H9 (cell line): ENCODE measurements around the gene UNC5C. TPM values are rescaled to one million over a fixed set of nuclear protein-coding genes. Genes with fewer than 3 reads are reported as not detected.

Experiments used
- DNase-seq: peaks from one replicate; pipeline ENCODE4 v3.0.0-alpha.2; 2017
- H2AFZ ChIP-seq: one replicate; pipeline ENCODE4 v1.6.1; 2013; ENCODE audit warnings: mild to moderate bottlenecking, low read length, control low read depth, moderate library complexity
- H2AK5ac ChIP-seq: 2 replicates; pipeline ENCODE4 v1.6.1; 2013; ENCODE audit warnings: low read length, control low read depth, mixed read lengths; ENCODE audit not compliant: insufficient read length
- H2BK120ac ChIP-seq: one replicate; pipeline ENCODE4 v1.6.1; 2013; ENCODE audit warnings: low read depth, mild to moderate bottlenecking, low read length, control low read depth, inconsistent platforms; ENCODE audit not compliant: poor library complexity, severe bottlenecking
- H2BK12ac ChIP-seq: 2 replicates; pipeline ENCODE4 v1.6.1; 2013; ENCODE audit warnings: low read length, control low read depth, mixed read lengths, low read depth; ENCODE audit not compliant: insufficient read length
- H2BK15ac ChIP-seq: 2 replicates; pipeline ENCODE4 v1.6.1; 2013; ENCODE audit warnings: low read depth, low read length, control low read depth
- H2BK20ac ChIP-seq: one replicate; pipeline ENCODE4 v1.6.1; 2013; ENCODE audit warnings: low read depth, mild to moderate bottlenecking, low read length, control low read depth, inconsistent platforms; ENCODE audit not compliant: poor library complexity, severe bottlenecking
- H2BK5ac ChIP-seq: 2 replicates; pipeline ENCODE4 v1.6.1; 2013; ENCODE audit warnings: low read length, control low read depth, mixed read lengths; ENCODE audit not compliant: insufficient read length
- H3K14ac ChIP-seq: 2 replicates; pipeline ENCODE4 v1.6.1; 2013; ENCODE audit warnings: low read length, control low read depth; ENCODE audit not compliant: insufficient read depth
- H3K18ac ChIP-seq: 2 replicates; pipeline ENCODE4 v1.6.1; 2013; ENCODE audit warnings: low read depth, mild to moderate bottlenecking, mixed read lengths, low read length, control low read depth; ENCODE audit not compliant: insufficient read length
- H3K23ac ChIP-seq: 2 replicates; pipeline ENCODE4 v1.6.1; 2013; ENCODE audit warnings: low read length, control low read depth, mixed read lengths, low read depth; ENCODE audit not compliant: insufficient read length
- H3K23me2 ChIP-seq: 2 replicates; pipeline ENCODE4 v1.6.1; 2013; ENCODE audit warnings: low read depth, mild to moderate bottlenecking, mixed read lengths, low read length, control low read depth; ENCODE audit not compliant: insufficient read length, poor library complexity, severe bottlenecking
- H3K27ac ChIP-seq: 2 replicates; pipeline ENCODE4 v1.5.1; 2013; ENCODE audit warnings: low read length, control low read depth, mixed read lengths, low read depth; ENCODE audit not compliant: insufficient read length
- H3K27me3 ChIP-seq: 2 replicates; pipeline ENCODE4 v1.6.1; 2013; ENCODE audit warnings: low read length, control low read depth, inconsistent platforms; ENCODE audit not compliant: insufficient read depth
- H3K4ac ChIP-seq: 2 replicates; pipeline ENCODE4 v1.6.1; 2013; ENCODE audit warnings: low read depth, mild to moderate bottlenecking, control low read depth, inconsistent platforms, low read length, moderate library complexity
- H3K4me1 ChIP-seq: 2 replicates; pipeline ENCODE4 v1.6.1; 2013; ENCODE audit warnings: low read length, control low read depth, inconsistent platforms; ENCODE audit not compliant: insufficient read depth
- H3K4me2 ChIP-seq: 2 replicates; pipeline ENCODE4 v1.6.1; 2013; ENCODE audit warnings: low read length, control low read depth, mixed read lengths; ENCODE audit not compliant: insufficient read length, insufficient read depth
- H3K56ac ChIP-seq: 2 replicates; pipeline ENCODE4 v1.6.1; 2013; ENCODE audit warnings: low read depth, mild to moderate bottlenecking, mixed read lengths, low read length, control low read depth; ENCODE audit not compliant: insufficient read length
- H3K79me1 ChIP-seq: 2 replicates; pipeline ENCODE4 v1.6.1; 2013; ENCODE audit warnings: low read depth, mild to moderate bottlenecking, moderate library complexity, low read length, control low read depth, inconsistent platforms; ENCODE audit not compliant: insufficient read depth, poor library complexity, severe bottlenecking
- H3K79me2 ChIP-seq: 2 replicates; pipeline ENCODE4 v1.6.1; 2013; ENCODE audit warnings: low read length, control low read depth, inconsistent platforms; ENCODE audit not compliant: insufficient read depth
- H3K9ac ChIP-seq: 2 replicates; pipeline ENCODE4 v1.6.1; 2013; ENCODE audit warnings: low read length, control low read depth, mixed read lengths; ENCODE audit not compliant: insufficient read length; ENCODE audit errors: extremely low read depth
- H3K9me3 ChIP-seq: one replicate; pipeline ENCODE4 v1.6.1; 2013; ENCODE audit warnings: low read depth, low read length, inconsistent platforms; ENCODE audit not compliant: control insufficient read depth
- H3T11ph ChIP-seq: one replicate; pipeline ENCODE4 v1.6.1; 2013; ENCODE audit warnings: mild to moderate bottlenecking, low read length, control low read depth, inconsistent platforms
- H4K20me1 ChIP-seq: one replicate; pipeline ENCODE4 v1.6.1; 2013; ENCODE audit not compliant: control insufficient read depth, insufficient read length, insufficient read depth
- H4K5ac ChIP-seq: 2 replicates; pipeline ENCODE4 v1.6.1; 2013; ENCODE audit warnings: low read depth, mild to moderate bottlenecking, mixed read lengths, low read length, control low read depth; ENCODE audit not compliant: insufficient read length
- H4K8ac ChIP-seq: replicated peaks from 2 replicates; pipeline ENCODE4 v1.6.1; 2013; ENCODE audit warnings: low read length, control low read depth, mixed read lengths, low read depth; ENCODE audit not compliant: insufficient read length
- H4K91ac ChIP-seq: 2 replicates; pipeline ENCODE4 v1.6.1; 2013; ENCODE audit warnings: low read depth, mild to moderate bottlenecking, moderate library complexity, mixed read lengths, low read length, control low read depth; ENCODE audit not compliant: insufficient read length
- H3K27ac Mint-ChIP-seq, 3 experiments: 2 replicates in 2 of 3; 3 replicates in 1 of 3; pipeline ENCODE4 v1.8.0; 2020 to 2021; ENCODE audit warnings: mixed read lengths in 3 of 3, mild to moderate bottlenecking in 1 of 3, moderate library complexity in 1 of 3
- H3K27me3 Mint-ChIP-seq: 2 replicates; pipeline ENCODE4 v1.8.0; 2021; ENCODE audit warnings: low read depth, mild to moderate bottlenecking, moderate library complexity, mixed read lengths
- H3K36me3 Mint-ChIP-seq, 3 experiments: 2 replicates in 2 of 3; 3 replicates in 1 of 3; pipeline ENCODE4 v1.8.0; 2020 to 2021; ENCODE audit warnings: low read depth in 3 of 3, mixed read lengths in 3 of 3; ENCODE audit not compliant: insufficient read depth in 1 of 3
- H3K4me1 Mint-ChIP-seq, 2 experiments: 2 replicates each; pipeline ENCODE4 v1.8.0; 2020; ENCODE audit warnings: mixed read lengths in 2 of 2
- H3K4me3 Mint-ChIP-seq, 2 experiments: 2 replicates in 1 of 2; 3 replicates in 1 of 2; pipeline ENCODE4 v1.8.0; 2020 to 2021; ENCODE audit warnings: mild to moderate bottlenecking in 2 of 2, mixed read lengths in 2 of 2, moderate library complexity in 1 of 2
- H3K9me3 Mint-ChIP-seq, 2 experiments: 2 replicates in 1 of 2; 3 replicates in 1 of 2; pipeline ENCODE4 v1.8.0; 2020; ENCODE audit warnings: mild to moderate bottlenecking in 2 of 2, mixed read lengths in 2 of 2, moderate library complexity in 1 of 2
- total RNA-seq: library from RNA; stranded (reverse); gene quantifications from 2 replicates; pipeline ENCODE4 v1.2.1, GENCODE V29; 2021
- TF ChIP-seq, protein P1 (sequence below): fragments of 200-600 bp; sonication (generic); conservative IDR thresholded peaks from 3 replicates; pipeline ENCODE4 v1.8.0; 2021; ENCODE audit warnings: antibody characterized with exemption, mild to moderate bottlenecking

UNC5C gene
- total RNA-seq, 1 experiment from 2014 or later, result not detected

DNA sequence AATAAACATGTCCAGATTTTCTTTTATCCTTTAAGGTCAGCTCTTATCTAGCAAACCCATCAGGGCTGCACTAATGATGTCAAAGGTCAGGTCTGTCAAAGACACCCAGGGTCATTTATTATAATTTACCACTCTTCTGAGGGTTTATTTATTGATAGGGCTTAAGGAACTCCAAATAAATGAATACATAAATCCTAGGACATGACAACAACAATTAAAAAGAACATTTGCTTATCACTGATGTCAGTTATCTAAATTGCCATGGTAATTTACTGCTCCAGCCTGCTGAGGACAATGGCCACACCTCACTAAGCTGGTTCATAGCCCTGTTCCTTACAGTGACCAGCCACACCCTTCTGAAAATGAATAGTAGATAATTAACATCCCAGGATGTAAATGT, 317.1 kb downstream of the UNC5C start:
- Histone ChIP-seq H3K79me2 (no peaks in the 10 kb centered on the region), H3K27me3 (no peaks in the 10 kb centered on the region), H3K27ac (no peak overlapping the region), H2BK20ac (no peak overlapping the region), H4K5ac (no peak overlapping the region), H3K14ac (no peak overlapping the region), H3K4ac (no peak overlapping the region), H3K56ac (no peak overlapping the region), H2BK12ac (no peak overlapping the region), H3K23me2 (no peaks in the 10 kb centered on the region), H2BK5ac (no peak overlapping the region), H3K9me3 (no peaks in the 10 kb centered on the region), H3T11ph (no peak overlapping the region), H4K20me1 (no peaks in the 10 kb centered on the region), H2AK5ac (no peak overlapping the region), H4K91ac (no peak overlapping the region), H2BK120ac (no peak overlapping the region), H3K4me1 (no peaks in the 10 kb centered on the region), H3K9ac (no peak overlapping the region), H3K79me1 (no peaks in the 10 kb centered on the region), H3K18ac (no peak overlapping the region), H2BK15ac (no peak overlapping the region), H3K4me2 (no peak overlapping the region), H4K8ac (no peak overlapping the region), H3K23ac (no peak overlapping the region), H2AFZ (no peak overlapping the region)
- H3K9me3 Mint-ChIP-seq, result no peaks in the 10 kb centered on the region; a peak in 1 of 5 replicates
- no peak for DNase-seq
- TF ChIP-seq, protein P1, sequence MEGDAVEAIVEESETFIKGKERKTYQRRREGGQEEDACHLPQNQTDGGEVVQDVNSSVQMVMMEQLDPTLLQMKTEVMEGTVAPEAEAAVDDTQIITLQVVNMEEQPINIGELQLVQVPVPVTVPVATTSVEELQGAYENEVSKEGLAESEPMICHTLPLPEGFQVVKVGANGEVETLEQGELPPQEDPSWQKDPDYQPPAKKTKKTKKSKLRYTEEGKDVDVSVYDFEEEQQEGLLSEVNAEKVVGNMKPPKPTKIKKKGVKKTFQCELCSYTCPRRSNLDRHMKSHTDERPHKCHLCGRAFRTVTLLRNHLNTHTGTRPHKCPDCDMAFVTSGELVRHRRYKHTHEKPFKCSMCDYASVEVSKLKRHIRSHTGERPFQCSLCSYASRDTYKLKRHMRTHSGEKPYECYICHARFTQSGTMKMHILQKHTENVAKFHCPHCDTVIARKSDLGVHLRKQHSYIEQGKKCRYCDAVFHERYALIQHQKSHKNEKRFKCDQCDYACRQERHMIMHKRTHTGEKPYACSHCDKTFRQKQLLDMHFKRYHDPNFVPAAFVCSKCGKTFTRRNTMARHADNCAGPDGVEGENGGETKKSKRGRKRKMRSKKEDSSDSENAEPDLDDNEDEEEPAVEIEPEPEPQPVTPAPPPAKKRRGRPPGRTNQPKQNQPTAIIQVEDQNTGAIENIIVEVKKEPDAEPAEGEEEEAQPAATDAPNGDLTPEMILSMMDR, result no peak
- H3K36me3 Mint-ChIP-seq, result no peaks in the 10 kb centered on the region
- H3K27ac Mint-ChIP-seq, result no peak overlapping the region
- no peaks in the 10 kb centered on the region for H3K27me3 Mint-ChIP-seq
- no peak overlapping the region for H3K4me3 Mint-ChIP-seq
- H3K4me1 Mint-ChIP-seq, result no peaks in the 10 kb centered on the region
